Muscle of leg (tissue), 11 donors: ENCODE results near the gene RASGRP4. TPM values are rescaled to one million over a fixed set of nuclear protein-coding genes. Genes with fewer than 3 reads are reported as not detected.
A peak's percentile ranks its signal among the peaks of the same experiment; 100 is the strongest.
"Not testable (repeated sequence)": the region's sequence is repeated elsewhere in the genome, so short reads cannot be mapped to it uniquely, and the experiment has no call there.

Experiments
- DNase-seq: peaks from one replicate; pipeline ENCODE4 v3.0.0; 2013
- H3K27ac ChIP-seq: one replicate; pipeline ENCODE4 v1.5.1; 2013; ENCODE audit warnings: mild to moderate bottlenecking, low read length, control low read depth
- H3K27me3 ChIP-seq: one replicate; pipeline ENCODE4 v1.6.1; 2013; ENCODE audit warnings: low read length; ENCODE audit not compliant: control insufficient read depth, insufficient read depth
- H3K36me3 ChIP-seq: one replicate; pipeline ENCODE4 v1.6.1; 2013; ENCODE audit warnings: low read length; ENCODE audit not compliant: control insufficient read depth, insufficient read depth
- H3K4me1 ChIP-seq: one replicate; pipeline ENCODE4 v1.6.1; 2013; ENCODE audit warnings: low read length; ENCODE audit not compliant: control insufficient read depth, insufficient read depth
- H3K4me3 ChIP-seq: one replicate; pipeline ENCODE4 v1.5.1; 2013; ENCODE audit warnings: low read length, control low read depth
- H3K9me3 ChIP-seq: replicated peaks from 2 replicates; pipeline ENCODE4 v1.6.1; 2013; ENCODE audit warnings: low read depth, low read length; ENCODE audit not compliant: control insufficient read depth
- WGBS: methylation state at CpG from one replicate; pipeline ENCODE4 v1.1.5; 2013; ENCODE audit warnings: missing lambda C conversion rate; ENCODE audit not compliant: insufficient coverage; 5-methylcytosine and 5-hydroxymethylcytosine counted together
- polyA plus RNA-seq, 8 donors: library from polyadenylated mRNA; unstranded; fragments of 120-200 nt; gene quantifications; one replicate each; pipeline versions ENCODE4 v1.2.1 to v1.2.3, GENCODE V29; 2013; ENCODE audit warnings: inconsistent platforms in 1 of 8, low replicate concordance in 1 of 8; ENCODE audit not compliant: insufficient read length in 8 of 8, insufficient read depth in 1 of 8
- total RNA-seq: library from RNA; stranded (reverse); fragments of 120-200 nt; gene quantifications from one replicate; pipeline ENCODE4 v1.2.4, GENCODE V29; 2013

The RASGRP4 gene
- total and polyA plus RNA-seq, 9 donors: 0.98 to 2.9 (median 2.2) TPM

- H3K4me1 ChIP-seq: peaks cover 22% of the 10 kb centered on the region
- peak overlapping the region; percentile 20 for H3K4me3 ChIP-seq
- WGBS: 3% methylated on average over 45 of the region's 49 CpGs
- H3K9me3 ChIP-seq: no peaks in the 10 kb centered on the region
- H3K27me3 ChIP-seq: peaks cover 11% of the 10 kb centered on the region
- DNase-seq: peak; percentile 57
- H3K27ac ChIP-seq: no peak overlapping the region
- no peaks in the 10 kb centered on the region for H3K36me3 ChIP-seq
Observed at GRCh38 chr19:38417544-38418506, 8.2 kb downstream of the RASGRP4 start.

DNA sequence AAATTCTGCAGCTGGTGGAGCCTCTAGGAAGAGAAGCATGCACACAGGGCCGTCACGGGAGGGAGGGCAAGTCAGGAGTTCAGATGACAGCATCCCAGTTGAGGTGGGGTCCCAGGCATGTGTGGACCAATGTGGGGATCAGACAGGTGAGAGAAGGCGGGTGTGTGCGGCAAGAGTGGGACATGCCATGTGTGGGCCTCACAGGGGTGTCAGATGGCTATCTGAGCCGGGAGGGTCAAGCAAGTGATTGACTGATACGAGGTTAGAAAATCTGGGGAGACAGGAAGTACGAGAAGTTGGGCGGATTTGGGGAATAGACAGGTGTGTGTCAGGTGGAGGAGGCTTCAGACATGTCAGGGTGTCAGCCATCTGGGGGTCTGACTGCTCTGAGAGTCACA is 8.9 kb downstream of the RASGRP4 start:
- H3K27me3 ChIP-seq: peaks cover 11% of the 10 kb centered on the region
- H3K27ac ChIP-seq: no peak overlapping the region
- peaks cover 26% of the 10 kb centered on the region for H3K4me1 ChIP-seq
- no peak overlapping the region for H3K4me3 ChIP-seq
- no peak for DNase-seq
- H3K9me3 ChIP-seq: no peaks in the 10 kb centered on the region
- WGBS: 68% methylated on average over 8 of the region's 8 CpGs
- no peaks in the 10 kb centered on the region for H3K36me3 ChIP-seq

- Histone ChIP-seq H3K36me3 (peaks cover 5% of the 10 kb centered on the region), H3K4me3 (no peak overlapping the region), H3K27ac (no peak overlapping the region), H3K9me3 (no peaks in the 10 kb centered on the region), H3K4me1 (peaks cover 29% of the 10 kb centered on the region), H3K27me3 (peaks cover 5% of the 10 kb centered on the region)
- DNase-seq: no peak
- 72% methylated on average over 2 of the region's 6 CpGs for WGBS
Observed at GRCh38 chr19:38413416-38413815, 12.6 kb downstream of the RASGRP4 start.

DNA sequence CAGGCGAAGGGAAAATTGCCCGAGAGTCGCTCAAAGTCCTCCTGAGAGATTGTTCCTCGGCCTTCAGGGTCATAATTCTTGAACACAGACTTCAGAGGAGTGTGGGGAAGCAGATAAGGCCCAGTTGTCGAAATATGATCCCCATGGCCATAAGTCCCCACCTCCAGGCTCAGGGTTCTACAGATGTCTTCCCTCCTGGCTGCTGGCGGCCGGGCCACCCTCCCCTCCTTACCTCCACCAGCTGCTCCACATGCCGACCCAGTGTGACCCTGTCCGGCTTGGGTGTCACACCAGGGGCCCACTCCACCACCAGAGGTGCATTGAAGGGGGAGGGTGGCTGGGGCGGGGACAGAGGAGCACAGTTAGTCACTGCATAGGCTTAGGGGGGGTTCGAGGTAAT is 13.1 kb downstream of the RASGRP4 start:
- H3K4me1 ChIP-seq: peaks cover 25% of the 10 kb centered on the region
- peaks cover 5% of the 10 kb centered on the region for H3K36me3 ChIP-seq
- H3K9me3 ChIP-seq: no peaks in the 10 kb centered on the region
- no peak for DNase-seq
- H3K27ac ChIP-seq: peak overlapping the region; percentile 31
- H3K27me3 ChIP-seq: peaks cover 1% of the 10 kb centered on the region
- WGBS: 73% methylated on average over 2 of the region's 11 CpGs
- H3K4me3 ChIP-seq: no peak overlapping the region

- Histone ChIP-seq H3K36me3 (peaks cover 5% of the 10 kb centered on the region), H3K4me1 (peaks cover 20% of the 10 kb centered on the region), H3K27ac (peak overlapping the region; percentile 31), H3K9me3 (no peaks in the 10 kb centered on the region), H3K4me3 (no peak overlapping the region), H3K27me3 (no peaks in the 10 kb centered on the region)
- no peak for DNase-seq
- WGBS: 86% methylated on average over 7 of the region's 8 CpGs
Observed at GRCh38 chr19:38412491-38412890, 13.5 kb downstream of the RASGRP4 start.

- not testable (repeated sequence) for H3K27ac ChIP-seq, H3K4me3 ChIP-seq, DNase-seq, H3K36me3 ChIP-seq, H3K9me3 ChIP-seq, H3K27me3 ChIP-seq
- WGBS: 100% methylated on average over 2 of the region's 5 CpGs
- H3K4me1 ChIP-seq: peaks cover 14% of the 10 kb centered on the region
Observed at GRCh38 chr19:38411898-38412297, 14.1 kb downstream of the RASGRP4 start.

- H3K4me3 ChIP-seq: no peak overlapping the region
- no peaks in the 10 kb centered on the region for H3K27me3 ChIP-seq
- H3K36me3 ChIP-seq: peaks cover 8% of the 10 kb centered on the region
- H3K9me3 ChIP-seq: no peaks in the 10 kb centered on the region
- H3K27ac ChIP-seq: no peak overlapping the region
- peaks cover 14% of the 10 kb centered on the region for H3K4me1 ChIP-seq
- no peak for DNase-seq
- WGBS: 71% methylated on average over 4 of the region's 13 CpGs
Observed at GRCh38 chr19:38411041-38411712, 14.8 kb downstream of the RASGRP4 start.

- H3K27me3 ChIP-seq, H3K4me3 ChIP-seq, DNase-seq, H3K9me3 ChIP-seq, H3K27ac ChIP-seq: not testable (repeated sequence)
- peaks cover 14% of the 10 kb centered on the region for H3K4me1 ChIP-seq
- peaks cover 13% of the 10 kb centered on the region for H3K36me3 ChIP-seq
- 86% methylated on average over 1 of the region's 6 CpGs for WGBS
Observed at GRCh38 chr19:38410407-38410806, 15.6 kb downstream of the RASGRP4 start.

DNA sequence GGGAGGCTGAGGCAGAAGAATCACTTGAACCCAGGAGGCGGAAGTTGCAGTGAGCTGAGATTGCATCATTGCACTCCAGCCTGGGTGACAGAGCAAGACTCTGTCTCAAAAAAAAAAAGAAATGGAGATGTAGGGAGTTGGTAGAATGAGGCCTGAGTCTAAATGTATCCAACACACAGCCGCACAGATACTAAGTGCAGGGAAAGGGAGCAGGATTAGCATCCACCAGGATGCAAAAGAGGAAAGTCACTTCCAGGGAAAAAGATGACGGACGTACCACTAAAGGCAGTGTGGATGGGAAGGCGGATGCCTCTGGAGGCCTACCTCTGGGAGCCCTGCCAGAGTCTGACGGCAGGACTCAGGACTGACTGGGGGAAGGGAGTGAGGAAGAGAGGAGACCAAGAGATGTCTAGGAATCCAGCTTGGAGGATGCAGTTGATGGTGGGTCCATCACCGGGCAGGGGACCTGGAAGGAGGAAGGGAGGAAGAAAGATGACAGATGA is 16.3 kb downstream of the RASGRP4 start:
- peaks cover 14% of the 10 kb centered on the region for H3K4me1 ChIP-seq
- WGBS: 30% methylated on average over 6 of the region's 7 CpGs
- DNase-seq: peak; percentile 88
- no peaks in the 10 kb centered on the region for H3K27me3 ChIP-seq
- H3K27ac ChIP-seq: no peak overlapping the region
- H3K36me3 ChIP-seq: peaks cover 20% of the 10 kb centered on the region
- H3K4me3 ChIP-seq: no peak overlapping the region
- H3K9me3 ChIP-seq: no peaks in the 10 kb centered on the region

- no peak overlapping the region for H3K4me3 ChIP-seq
- DNase-seq: no peak
- no peaks in the 10 kb centered on the region for H3K27me3 ChIP-seq
- 88% methylated on average over 4 of the region's 8 CpGs for WGBS
- peaks cover 22% of the 10 kb centered on the region for H3K36me3 ChIP-seq
- no peaks in the 10 kb centered on the region for H3K9me3 ChIP-seq
- H3K27ac ChIP-seq: no peak overlapping the region
- peaks cover 12% of the 10 kb centered on the region for H3K4me1 ChIP-seq
Observed at GRCh38 chr19:38405276-38405675, 20.7 kb downstream of the RASGRP4 start.
